ENCODE measurements around the gene SORD. TPM values are rescaled to one million over a fixed set of nuclear protein-coding genes. Genes with fewer than 3 reads are reported as not detected.

SORD gene
- polyA plus RNA-seq, 4 donors = 14.4 to 39.0 (median 28.5) TPM

DNA sequence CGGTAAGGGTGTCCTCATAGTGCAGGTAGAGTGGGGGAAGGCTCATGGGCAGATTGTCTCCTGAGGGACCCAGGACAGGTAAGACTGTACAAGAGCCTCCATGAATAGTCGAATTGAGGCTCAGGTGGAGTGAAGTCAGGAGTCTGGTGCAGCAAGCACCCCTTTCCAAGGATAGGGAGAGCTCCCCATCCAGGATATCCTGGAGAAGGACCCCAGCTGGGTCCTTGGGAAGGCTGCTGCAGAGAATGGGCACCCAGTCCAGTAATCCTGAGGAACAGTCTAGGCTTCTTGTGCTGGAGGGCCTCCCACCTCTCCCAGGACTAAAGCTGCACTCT lies 91.7 kb downstream of the SORD start:
- DNase-seq (ENCODE audit: low read depth in 4 of 4, low spot score in 3 of 4) = no peak

- DNase-seq (ENCODE audit: low read depth in 4 of 4, low spot score in 3 of 4) = no peak
These were observed 92.4 kb downstream of the SORD start for GRCh38 chr15:45115312-45115820.

GRCh38 chr15:45116006-45116481 lies 93.0 kb downstream of the SORD start:
- no peak for DNase-seq (ENCODE audit: low read depth in 4 of 4, low spot score in 3 of 4)

DNA sequence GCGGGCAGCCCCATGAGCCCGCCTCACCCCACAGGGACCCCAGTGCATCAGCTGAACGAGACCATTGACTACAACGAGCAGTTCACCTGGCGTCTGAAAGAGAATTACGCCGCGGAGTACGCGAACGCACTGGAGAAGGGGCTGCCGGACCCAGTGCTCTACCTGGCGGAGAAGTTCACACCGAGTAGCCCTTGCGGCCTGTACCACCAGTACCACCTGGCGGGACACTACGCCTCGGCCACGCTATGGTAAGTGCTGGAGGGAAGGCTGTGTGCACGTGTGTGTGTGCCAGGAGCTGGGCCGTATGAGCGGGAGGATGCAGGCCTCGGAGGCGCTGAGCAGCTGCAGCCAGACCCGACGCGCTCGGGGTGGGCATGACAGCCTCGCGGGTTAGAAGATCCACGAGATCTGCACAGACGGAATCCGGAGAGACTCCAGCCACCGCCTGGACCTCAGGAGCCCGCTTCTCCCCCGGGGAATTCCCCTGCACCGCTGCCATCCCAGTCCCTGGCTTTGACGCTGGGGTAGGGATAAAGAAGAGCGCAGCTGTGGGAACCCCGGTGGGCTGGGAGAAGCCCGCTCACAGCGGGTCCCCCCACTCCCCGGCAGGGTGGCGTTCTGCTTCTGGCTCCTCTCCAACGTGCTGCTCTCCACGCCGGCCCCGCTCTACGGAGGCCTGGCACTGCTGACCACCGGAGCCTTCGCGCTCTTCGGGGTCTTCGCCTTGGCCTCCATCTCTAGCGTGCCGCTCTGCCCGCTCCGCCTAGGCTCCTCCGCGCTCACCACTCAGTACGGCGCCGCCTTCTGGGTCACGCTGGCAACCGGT lies 93.7 kb downstream of the SORD start:
- no peak for DNase-seq (ENCODE audit: low read depth in 4 of 4, low spot score in 3 of 4)

DNA sequence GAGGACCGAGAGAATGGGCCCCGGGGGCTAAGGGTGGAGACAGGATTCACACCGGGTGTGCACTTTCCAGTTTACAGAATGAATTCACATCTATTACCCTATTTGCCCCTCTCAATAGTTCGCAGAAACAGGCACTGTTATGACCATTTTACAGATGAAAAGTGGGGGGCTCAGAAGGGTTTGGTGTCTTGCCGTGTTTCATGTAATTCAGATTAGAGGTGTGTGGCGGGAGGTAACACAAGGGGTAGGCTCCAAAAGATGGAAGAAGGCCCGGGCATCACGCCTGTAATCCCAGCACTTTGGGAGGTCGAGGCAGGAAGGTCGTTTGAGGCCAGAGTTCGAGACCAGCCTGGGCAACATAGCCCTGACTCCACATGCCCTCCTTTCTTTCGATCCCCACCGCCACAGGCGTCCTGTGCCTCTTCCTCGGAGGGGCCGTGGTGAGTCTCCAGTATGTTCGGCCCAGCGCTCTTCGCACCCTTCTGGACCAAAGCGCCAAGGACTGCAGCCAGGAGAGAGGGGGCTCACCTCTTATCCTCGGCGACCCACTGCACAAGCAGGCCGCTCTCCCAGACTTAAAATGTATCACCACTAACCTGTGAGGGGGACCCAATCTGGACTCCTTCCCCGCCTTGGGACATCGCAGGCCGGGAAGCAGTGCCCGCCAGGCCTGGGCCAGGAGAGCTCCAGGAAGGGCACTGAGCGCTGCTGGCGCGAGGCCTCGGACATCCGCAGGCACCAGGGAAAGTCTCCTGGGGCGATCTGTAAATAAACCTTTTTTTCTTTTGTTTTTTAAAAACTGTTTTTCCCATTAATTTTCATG lies 94.5 kb downstream of the SORD start:
- no peak for DNase-seq (ENCODE audit: low read depth in 4 of 4, low spot score in 3 of 4)

DNA sequence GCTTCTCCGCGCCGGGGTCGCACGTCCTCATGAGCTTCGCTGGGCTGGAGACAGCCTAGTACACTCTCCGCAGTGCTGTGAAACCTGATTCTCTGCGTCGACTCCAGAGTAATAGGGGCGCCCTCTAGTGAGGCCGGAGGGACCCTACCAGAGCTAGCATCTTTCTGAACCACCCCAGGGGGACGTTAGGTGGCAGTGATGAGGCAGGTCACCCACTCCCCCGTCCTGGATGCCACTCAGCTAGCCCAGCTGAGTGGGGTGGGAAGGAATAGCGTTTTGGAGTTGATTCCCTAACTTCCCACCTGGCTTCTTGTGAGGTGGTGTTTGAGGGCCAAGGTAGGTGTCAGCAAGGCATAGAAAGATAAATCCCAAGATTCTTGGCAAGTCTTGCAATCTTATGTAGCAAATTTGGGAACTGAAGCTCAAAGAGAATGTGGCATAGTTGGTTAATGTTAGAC lies 95.2 kb downstream of the SORD start:
- peak; percentile 81 to 92 (median 84) for DNase-seq (ENCODE audit: low read depth in 4 of 4, low spot score in 3 of 4)

GRCh38 chr15:45118996-45119395 lies 96.0 kb downstream of the SORD start:
- DNase-seq (ENCODE audit: low read depth in 4 of 4, low spot score in 3 of 4) = no peak

- no peak for DNase-seq (ENCODE audit: low read depth in 4 of 4, low spot score in 3 of 4)
These were observed 97.3 kb downstream of the SORD start for GRCh38 chr15:45120081-45120972.

- DNase-seq (ENCODE audit: low read depth in 4 of 4, low spot score in 3 of 4) = no peak
These were observed 98.0 kb downstream of the SORD start for GRCh38 chr15:45121020-45121419.

- DNase-seq (ENCODE audit: low read depth in 4 of 4, low spot score in 3 of 4) = no peak
These were observed 98.9 kb downstream of the SORD start for GRCh38 chr15:45121706-45122417.

DNA sequence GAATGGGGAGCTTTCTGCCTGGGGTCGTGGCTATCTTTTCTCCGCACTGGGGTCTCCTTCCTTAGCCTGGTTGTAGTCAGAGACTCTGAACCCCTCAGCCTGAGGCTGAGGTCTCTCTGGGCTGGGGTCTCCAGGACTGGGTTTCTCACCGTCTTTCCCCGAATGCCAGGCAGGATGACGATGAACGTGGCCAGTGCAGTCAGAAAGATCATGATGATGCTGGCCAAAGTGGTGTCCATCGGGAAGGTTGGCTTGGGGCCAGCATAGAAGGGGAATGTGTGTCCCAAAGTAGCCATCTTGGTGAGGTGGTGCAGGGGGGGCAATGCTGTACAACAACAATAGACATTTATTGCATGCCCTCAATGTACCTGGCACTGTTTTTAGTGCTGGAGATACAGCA lies 99.7 kb downstream of the SORD start:
- DNase-seq (ENCODE audit: low read depth in 4 of 4, low spot score in 3 of 4) = no peak

DNA sequence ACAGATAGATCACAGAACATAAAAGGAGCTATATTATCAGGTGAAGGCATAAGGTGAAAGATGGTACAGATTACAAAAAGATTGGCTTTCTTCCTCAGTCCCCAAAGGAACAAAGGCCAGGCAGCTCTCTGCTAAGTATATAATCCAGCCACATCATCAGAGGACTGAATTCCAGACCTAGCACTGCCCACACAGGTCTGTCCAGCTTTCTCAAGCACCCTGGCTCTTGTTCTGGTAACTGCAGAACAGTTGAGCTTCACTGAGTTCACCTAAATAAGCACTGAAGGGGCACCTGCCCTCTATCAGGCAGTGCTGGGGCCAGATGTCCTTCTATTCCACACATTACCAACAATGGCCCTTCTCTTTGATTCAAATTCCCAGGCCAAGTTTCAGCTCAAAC lies 100.4 kb downstream of the SORD start:
- DNase-seq (ENCODE audit: low read depth in 4 of 4, low spot score in 3 of 4) = no peak

DNA sequence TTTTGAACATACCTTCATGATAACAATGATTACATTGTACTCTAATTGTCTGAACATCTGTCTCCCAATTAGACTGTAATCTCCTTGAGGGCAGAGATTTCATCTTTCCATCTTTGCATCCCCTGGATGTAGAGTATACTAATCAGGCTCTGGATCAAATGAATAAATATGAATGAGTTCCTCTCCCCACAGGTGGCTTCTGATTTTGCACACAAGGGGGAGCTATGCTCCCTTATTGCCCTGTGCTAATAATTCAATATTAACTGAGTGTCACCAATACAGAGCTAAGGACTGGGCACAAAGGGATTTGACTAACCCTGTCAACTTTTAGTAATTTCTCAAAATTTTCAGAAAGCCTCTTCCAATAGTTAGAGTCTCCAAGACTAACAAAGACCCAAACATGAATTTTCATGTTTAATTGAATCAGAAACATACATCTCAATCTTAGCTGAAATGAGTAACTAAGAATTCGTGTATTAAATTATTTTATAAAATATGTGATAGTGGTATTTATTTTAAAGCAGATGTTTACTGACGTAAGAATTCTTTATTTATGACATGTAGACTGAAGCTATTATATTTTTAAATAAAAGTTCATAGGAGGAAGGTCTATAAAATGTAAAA lies 103.7 kb downstream of the SORD start:
- DNase-seq (ENCODE audit: low read depth in 4 of 4, low spot score in 3 of 4) = no peak

Other genes starting within 250 kb of the SORD start
- gene TERB2, start 66.5 kb upstream of the SORD start, polyA plus RNA-seq (ENCODE audit: insufficient read length in 4 of 4) = not detected
- gene DUOX2, start 91.0 kb downstream of the SORD start, polyA plus RNA-seq (ENCODE audit: insufficient read length in 4 of 4) = under 1 TPM; 0.06 to 0.22 (median 0.10) TPM
- not detected for gene DUOXA2, start 91.1 kb downstream of the SORD start, polyA plus RNA-seq (ENCODE audit: insufficient read length in 4 of 4)
- gene DUOXA1, start 106.7 kb downstream of the SORD start, polyA plus RNA-seq (ENCODE audit: insufficient read length in 4 of 4) = under 1 TPM; 0.10 to 0.66 (median 0.45) TPM
- 1 to 10 TPM; 1.8 to 5.4 (median 2.4) TPM for gene DUOX1, start 106.8 kb downstream of the SORD start, polyA plus RNA-seq (ENCODE audit: insufficient read length in 4 of 4)
- 10 to 100 TPM; 13.5 to 19.5 (median 17.2) TPM for gene SHF, start 164.8 kb downstream of the SORD start, polyA plus RNA-seq (ENCODE audit: insufficient read length in 4 of 4)
- gene SLC28A2, start 229.0 kb downstream of the SORD start, polyA plus RNA-seq (ENCODE audit: insufficient read length in 4 of 4) = under 1 TPM in 3 of 4 donors, not detected in 1; 0.41 to 0.76 (median 0.42) TPM